Neural cell (in vitro differentiated cells): ENCODE data around the gene ATXN7L1. TPM values are rescaled to one million over a fixed set of nuclear protein-coding genes. Genes with fewer than 3 reads are reported as not detected.

Experiments used
- H2AFZ ChIP-seq: fragments of 200-600, 300-800 bp; sonication (generic), shearing (Covaris generic); 2 replicates; pipeline ENCODE4 v1.6.0; 2014; ENCODE audit warnings: low read depth, mild to moderate bottlenecking, antibody characterized with exemption, low read length, moderate library complexity
- H3F3A ChIP-seq: fragments of 200-600 bp; shearing (Covaris generic); 2 replicates; pipeline ENCODE4 v1.6.1; 2016; ENCODE audit warnings: mild to moderate bottlenecking, moderate library complexity, mixed read lengths, antibody characterized with exemption, low read length; ENCODE audit not compliant: insufficient read depth, poor library complexity, severe bottlenecking
- H3K27ac ChIP-seq: fragments of 200-600, 300-800 bp; sonication (generic), shearing (Covaris generic); 2 replicates; pipeline ENCODE4 v1.5.1; 2014; ENCODE audit warnings: mild to moderate bottlenecking, low read length, moderate library complexity
- H3K27me3 ChIP-seq: fragments of 300-800, 200-600 bp; sonication (generic), shearing (Covaris generic); 2 replicates; pipeline ENCODE4 v1.6.0; 2014; ENCODE audit warnings: mild to moderate bottlenecking, low read depth, low read length, moderate library complexity; ENCODE audit not compliant: insufficient read depth
- H3K36me3 ChIP-seq: fragments of 300-800, 200-600 bp; sonication (generic), shearing (Covaris generic); 2 replicates; pipeline ENCODE4 v1.5.1; 2014; ENCODE audit warnings: mild to moderate bottlenecking, antibody characterized with exemption, low read length, moderate library complexity; ENCODE audit not compliant: insufficient read depth
- H3K4me2 ChIP-seq: fragments of 300-800, 200-600 bp; sonication (generic), shearing (Covaris generic); 2 replicates; pipeline ENCODE4 v1.6.0; 2014; ENCODE audit warnings: mild to moderate bottlenecking, low read length
- H3K4me3 ChIP-seq: fragments of 300-800, 200-600 bp; sonication (generic), shearing (Covaris generic); 2 replicates; pipeline ENCODE4 v1.5.1; 2014; ENCODE audit warnings: mild to moderate bottlenecking, low read length, moderate library complexity
- H3K79me2 ChIP-seq: fragments of 200-600 bp; shearing (Covaris generic); replicated peaks from 2 replicates; pipeline ENCODE4 v1.6.0; 2014; ENCODE audit warnings: mild to moderate bottlenecking, low read length, moderate library complexity; ENCODE audit not compliant: insufficient read depth
- H3K9ac ChIP-seq: fragments of 300-800, 200-600 bp; sonication (generic), shearing (Covaris generic); 2 replicates; pipeline ENCODE4 v1.6.1; 2016; ENCODE audit warnings: mild to moderate bottlenecking, low read length, mixed read lengths
- H3K9me2 ChIP-seq: fragments of 200-600 bp; shearing (Covaris generic); 2 replicates; pipeline ENCODE4 v1.6.1; 2016; ENCODE audit warnings: mild to moderate bottlenecking, low read length, mixed read lengths; ENCODE audit not compliant: insufficient read depth
- H3K9me3 ChIP-seq: fragments of 200-600, 300-800 bp; sonication (generic), shearing (Covaris generic); 2 replicates; pipeline ENCODE4 v1.6.1; 2016; ENCODE audit warnings: mild to moderate bottlenecking, mixed run types, low read length, moderate library complexity, mixed read lengths
- H4K20me1 ChIP-seq: fragments of 200-600 bp; shearing (Covaris generic); 2 replicates; pipeline ENCODE4 v1.6.1; 2016; ENCODE audit warnings: mild to moderate bottlenecking, mixed run types; ENCODE audit not compliant: insufficient read depth
- CTCF ChIP-seq: fragments of 450-650 bp; IDR thresholded peaks from 2 replicates; pipeline ENCODE4 v1.5.1; 2014; ENCODE audit warnings: antibody characterized with exemption, mild to moderate bottlenecking, moderate library complexity; ENCODE audit not compliant: poor library complexity, severe bottlenecking
- EP300 ChIP-seq: fragments of 450-650 bp; conservative IDR thresholded peaks from 2 replicates; pipeline ENCODE4 v1.6.1; 2014; ENCODE audit warnings: antibody characterized with exemption, mild to moderate bottlenecking, moderate library complexity; ENCODE audit not compliant: poor library complexity, severe bottlenecking
- EZH2 ChIP-seq: fragments of 200-600, 300-800 bp; shearing (Covaris generic), sonication (generic); IDR thresholded peaks from 2 replicates; pipeline ENCODE4 v1.6.1; 2014; ENCODE audit warnings: antibody characterized with exemption, low read length, borderline replicate concordance, mild to moderate bottlenecking; ENCODE audit not compliant: insufficient read depth, poor library complexity, severe bottlenecking
- MXI1 ChIP-seq: fragments of 450-650 bp; conservative IDR thresholded peaks from 2 replicates; pipeline ENCODE4 v1.6.1; 2014; ENCODE audit warnings: antibody characterized with exemption, mild to moderate bottlenecking; ENCODE audit not compliant: poor library complexity, severe bottlenecking
- POLR2AphosphoS5 ChIP-seq: IDR thresholded peaks from 2 replicates; pipeline ENCODE4 v1.6.1; 2012
- RAD21 ChIP-seq: fragments of 450-650 bp; conservative IDR thresholded peaks from 2 replicates; pipeline ENCODE4 v1.6.1; 2014; ENCODE audit warnings: antibody characterized with exemption, mild to moderate bottlenecking, moderate library complexity
- REST ChIP-seq: IDR thresholded peaks from 2 replicates; pipeline ENCODE4 v1.6.1; 2012; ENCODE audit warnings: borderline replicate concordance
- SMC3 ChIP-seq: fragments of 450-650 bp; conservative IDR thresholded peaks from 2 replicates; pipeline ENCODE4 v1.6.1; 2014; ENCODE audit warnings: antibody characterized with exemption, mild to moderate bottlenecking, moderate library complexity; ENCODE audit not compliant: poor library complexity
- TAF1 ChIP-seq: IDR thresholded peaks from 2 replicates; pipeline ENCODE4 v1.6.1; 2012; ENCODE audit warnings: low read depth
- polyA plus RNA-seq: library from polyadenylated mRNA; depleted of rRNA; stranded (reverse); fragments of >200 nt; gene quantifications from 2 replicates; pipeline ENCODE4 v1.2.3, GENCODE V29; 2014

Gene ATXN7L1
- polyA plus RNA-seq, 1 donor from 2014 or later = 4.3 TPM

- H3K4me2 ChIP-seq = no peak overlapping the region
- H3K9me3 ChIP-seq = no peaks in the 10 kb centered on the region
- H2AFZ ChIP-seq = no peak overlapping the region
- no peaks in the 10 kb centered on the region for H3K79me2 ChIP-seq
- no peak overlapping the region for H3K4me3 ChIP-seq
- H3K27ac ChIP-seq = no peak overlapping the region
- no peaks in the 10 kb centered on the region for H3K27me3 ChIP-seq
- no peak overlapping the region for H3K9ac ChIP-seq
- no peaks in the 10 kb centered on the region for H3K9me2 ChIP-seq
- TF ChIP-seq RAD21 = no peak
- no peak for TF ChIP-seq EP300
- TF ChIP-seq MXI1 = no peak
- no peak for TF ChIP-seq REST
- H4K20me1 ChIP-seq = no peaks in the 10 kb centered on the region
- no peaks in the 10 kb centered on the region for H3K36me3 ChIP-seq
- H3F3A ChIP-seq = no peaks in the 10 kb centered on the region
These were observed 279.5 kb downstream of the ATXN7L1 start for GRCh38 chr7:105596866-105597265.

GRCh38 chr7:105594034-105594433, 282.4 kb downstream of the ATXN7L1 start:
- Histone ChIP-seq H3K4me3 (no peak overlapping the region), H3K9me2 (no peaks in the 10 kb centered on the region), H3K27ac (no peak overlapping the region), H2AFZ (no peak overlapping the region), H3K27me3 (no peaks in the 10 kb centered on the region), H3K9me3 (no peaks in the 10 kb centered on the region), H3F3A (no peaks in the 10 kb centered on the region), H3K9ac (no peak overlapping the region), H3K4me2 (no peak overlapping the region), H3K36me3 (no peaks in the 10 kb centered on the region), H3K79me2 (no peaks in the 10 kb centered on the region), H4K20me1 (no peaks in the 10 kb centered on the region)
- no peak for TF ChIP-seq POLR2AphosphoS5
- TF ChIP-seq SMC3 = no peak
- no peak for TF ChIP-seq MXI1
- no peak for TF ChIP-seq TAF1

GRCh38 chr7:105591522-105591921, 284.9 kb downstream of the ATXN7L1 start:
- Histone ChIP-seq H3K9ac (no peak overlapping the region), H3F3A (no peaks in the 10 kb centered on the region), H4K20me1 (no peaks in the 10 kb centered on the region), H3K9me2 (no peaks in the 10 kb centered on the region), H3K36me3 (no peaks in the 10 kb centered on the region), H3K4me2 (no peak overlapping the region), H3K4me3 (no peak overlapping the region), H2AFZ (no peak overlapping the region), H3K27me3 (no peaks in the 10 kb centered on the region), H3K27ac (no peak overlapping the region), H3K79me2 (no peaks in the 10 kb centered on the region), H3K9me3 (no peaks in the 10 kb centered on the region)
- no peak for TF ChIP-seq EP300
- no peak for TF ChIP-seq EZH2
- TF ChIP-seq CTCF = no peak
- no peak for TF ChIP-seq SMC3
- no peak for TF ChIP-seq POLR2AphosphoS5
- no peak for TF ChIP-seq TAF1
- TF ChIP-seq RAD21 = no peak
- TF ChIP-seq REST = no peak
- no peak for TF ChIP-seq MXI1
